Activated T-helper 1 cell treated with anti-CD3 and anti-CD28 coated beads, Interleukin-2, amount 50 U/mL, for 16 hours (primary cell): ENCODE results near the gene STK17B.

ENCODE experiments used
- DNase-seq, 2 donors: peaks; one replicate each; pipeline ENCODE4 v3.0.0-alpha.2; 2020; ENCODE audit warnings: low read depth in 1 of 2, low spot score in 1 of 2

Gene STK17B

GRCh38 chr2:196159221-196159892 is 12.0 kb downstream of the STK17B start:
- DNase-seq = no peak

DNA sequence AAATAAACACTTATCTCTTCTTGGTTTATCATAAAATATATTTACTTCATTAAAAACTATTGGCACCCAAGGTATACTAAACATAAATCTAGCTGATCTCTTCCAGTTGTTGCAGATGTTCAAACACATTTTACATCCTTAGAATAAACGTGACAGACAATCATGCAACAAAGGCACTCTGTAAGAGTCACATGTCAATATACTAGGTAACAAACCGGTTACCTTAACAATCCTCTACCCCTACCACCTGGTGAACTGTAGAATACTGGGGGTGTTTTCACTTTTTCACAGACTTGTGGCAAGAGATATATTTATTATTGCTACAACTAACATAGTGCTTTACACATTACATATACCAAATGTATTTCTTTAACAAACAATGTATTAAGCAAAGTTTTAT is 15.8 kb downstream of the STK17B start:
- no peak for DNase-seq

GRCh38 chr2:196153480-196153879 is 17.9 kb downstream of the STK17B start:
- DNase-seq = no peak

DNA sequence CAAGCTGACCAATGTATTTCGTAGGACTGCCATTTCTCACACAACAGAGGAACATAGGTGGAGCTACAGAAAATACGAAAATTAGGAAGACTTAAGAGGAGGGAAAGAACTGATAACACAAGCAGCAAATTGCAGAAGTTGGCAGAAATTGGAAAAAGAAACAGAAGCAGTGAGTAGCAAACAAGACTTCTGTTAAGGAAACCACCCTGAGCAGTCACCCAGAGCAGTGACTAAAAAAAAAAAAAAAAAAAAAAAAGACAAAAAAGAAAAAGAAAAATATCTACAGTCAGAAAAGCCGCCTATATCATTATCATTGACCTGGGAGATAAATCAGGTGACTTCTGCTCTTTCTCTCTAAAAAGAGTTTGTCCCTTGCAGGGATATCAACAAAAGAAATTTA is 21.4 kb downstream of the STK17B start:
- DNase-seq = no peak

DNA sequence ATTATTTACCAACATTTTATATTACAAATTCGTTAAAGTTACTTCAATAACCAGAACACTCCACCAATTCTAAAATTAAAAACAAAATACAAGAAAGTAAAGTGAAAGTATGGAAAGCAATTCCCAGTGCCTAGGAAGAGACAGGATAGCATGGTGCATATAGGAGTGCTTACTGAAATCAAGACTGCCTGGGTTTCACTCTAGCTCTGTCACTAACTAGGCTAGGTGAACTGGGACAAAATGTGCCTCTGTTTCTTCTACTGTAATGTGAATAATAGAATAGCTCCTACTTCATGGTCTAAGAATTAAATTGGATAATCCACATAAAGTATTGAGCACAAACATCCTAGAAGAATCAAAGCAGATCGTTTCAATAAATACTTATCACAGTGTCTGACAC is 22.6 kb downstream of the STK17B start:
- DNase-seq = no peak

GRCh38 chr2:196145256-196145655 is 26.1 kb downstream of the STK17B start:
- no peak for DNase-seq

DNA sequence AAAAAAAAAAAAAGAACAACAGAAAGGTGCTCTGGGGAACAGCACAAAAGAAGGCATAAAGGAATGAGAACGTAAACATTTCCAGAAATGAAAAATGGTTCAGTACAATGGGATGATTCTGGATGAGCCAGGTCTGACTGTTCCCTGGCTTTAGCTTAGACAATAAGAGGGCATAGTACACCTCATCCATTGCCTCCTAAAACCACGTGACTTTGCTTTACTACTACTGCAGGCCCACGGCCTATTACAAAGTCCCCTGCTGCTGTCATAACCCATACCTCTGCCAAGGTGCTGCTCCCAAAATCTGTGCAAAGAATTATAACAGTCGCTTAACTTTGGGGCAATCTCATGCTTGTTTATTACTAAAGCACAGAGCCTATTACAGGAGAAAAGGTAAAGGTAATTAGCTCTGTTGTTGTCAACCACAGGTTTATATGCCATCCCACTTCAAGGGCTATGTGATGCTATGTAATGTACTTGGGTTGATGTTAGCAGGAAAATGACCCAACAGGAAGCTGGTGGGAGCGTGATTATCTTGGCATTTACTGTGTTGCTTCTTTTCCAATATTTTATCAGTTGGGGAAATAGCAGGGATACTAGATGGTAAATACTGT is 26.8 kb downstream of the STK17B start:
- no peak for DNase-seq

- no peak for DNase-seq
Measured at GRCh38 chr2:196143730-196144131, 27.6 kb downstream of the STK17B start.

GRCh38 chr2:196142825-196143224 is 28.6 kb downstream of the STK17B start:
- no peak for DNase-seq

GRCh38 chr2:196140213-196140612 is 31.2 kb downstream of the STK17B start:
- DNase-seq = no peak

DNA sequence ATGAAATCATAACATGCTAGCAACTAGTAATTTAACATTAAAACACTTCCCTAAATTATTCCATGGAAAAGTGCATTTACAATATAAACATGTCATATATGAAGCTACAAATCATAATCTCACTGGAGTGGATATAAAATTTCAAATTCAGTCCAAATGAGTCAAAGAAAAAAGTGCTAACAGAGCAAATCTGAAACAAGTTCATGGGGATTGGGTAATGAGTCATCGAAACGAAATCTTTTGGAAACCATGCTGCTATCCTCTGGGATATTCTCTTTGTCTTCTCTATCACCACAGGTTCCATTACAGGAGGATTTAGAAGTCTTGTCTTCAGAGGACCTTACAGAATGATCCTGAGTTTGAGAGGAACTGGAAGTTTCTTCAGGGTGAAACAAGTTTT is 34.1 kb downstream of the STK17B start:
- DNase-seq = no peak

DNA sequence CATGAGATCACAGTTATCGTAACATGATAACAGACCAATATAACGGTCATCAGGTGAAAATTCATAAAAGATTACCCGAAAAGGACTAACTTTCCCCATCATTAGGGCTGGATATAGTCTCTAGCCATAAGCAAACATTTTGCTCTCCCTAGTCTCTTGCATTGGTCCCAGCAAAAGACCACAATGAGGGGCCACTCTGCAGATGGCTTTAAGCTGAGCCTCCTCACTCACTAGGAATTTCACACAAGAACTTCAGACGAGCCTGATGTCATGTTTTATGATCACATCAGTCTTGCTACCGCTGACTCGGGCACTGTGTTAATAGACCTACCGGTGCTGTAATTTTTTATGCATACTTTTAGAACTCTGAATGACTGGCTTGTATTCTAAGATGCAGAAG is 35.2 kb downstream of the STK17B start:
- DNase-seq = no peak

DNA sequence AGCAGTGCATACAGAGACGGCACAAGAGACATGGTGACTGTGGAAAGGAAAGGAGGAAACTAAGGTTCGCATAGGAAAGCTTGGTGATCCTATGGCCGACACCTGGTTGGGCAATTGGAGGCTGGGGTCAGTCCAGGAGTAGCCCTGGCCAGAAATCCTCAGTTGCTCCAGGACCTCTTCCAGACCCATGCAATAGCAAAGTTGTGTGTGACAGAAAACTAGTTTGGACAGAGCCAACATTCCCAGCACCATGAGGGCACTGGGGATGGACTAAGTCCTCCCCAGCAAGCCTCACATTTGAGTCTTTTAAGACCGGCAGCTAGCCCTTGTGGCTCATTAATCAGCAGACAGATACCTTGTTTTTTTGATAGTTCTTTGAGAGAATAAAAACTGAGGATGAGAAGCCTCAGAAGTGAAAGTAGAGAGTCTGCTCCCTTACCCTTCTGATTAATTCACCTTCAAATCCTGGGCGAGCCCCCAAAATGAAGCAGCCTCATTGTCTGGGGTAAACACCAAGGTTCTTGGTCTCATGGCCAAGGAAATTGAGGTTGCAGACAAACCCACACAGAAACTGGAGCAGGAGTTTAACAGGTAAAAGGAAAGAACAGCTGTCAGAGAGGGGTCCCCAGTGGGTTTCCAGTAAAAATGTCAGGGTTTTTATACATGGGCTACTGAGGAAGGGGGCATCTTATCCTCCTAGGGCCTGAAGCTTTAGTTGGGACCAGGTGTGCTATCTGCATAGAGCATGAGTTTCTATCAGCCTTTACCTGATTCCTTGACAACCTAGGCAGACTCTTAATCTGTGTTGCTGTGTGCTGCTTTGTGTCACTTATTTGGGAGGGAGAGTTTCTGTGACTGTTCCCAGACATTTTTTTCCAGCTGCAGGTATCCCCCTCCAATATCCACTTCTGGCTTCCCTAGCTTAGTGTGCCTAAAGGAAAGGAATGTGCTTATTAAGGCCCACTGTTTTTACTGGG is 39.1 kb downstream of the STK17B start:
- peak in 1 of 2 donors; percentile 9 for DNase-seq

DNA sequence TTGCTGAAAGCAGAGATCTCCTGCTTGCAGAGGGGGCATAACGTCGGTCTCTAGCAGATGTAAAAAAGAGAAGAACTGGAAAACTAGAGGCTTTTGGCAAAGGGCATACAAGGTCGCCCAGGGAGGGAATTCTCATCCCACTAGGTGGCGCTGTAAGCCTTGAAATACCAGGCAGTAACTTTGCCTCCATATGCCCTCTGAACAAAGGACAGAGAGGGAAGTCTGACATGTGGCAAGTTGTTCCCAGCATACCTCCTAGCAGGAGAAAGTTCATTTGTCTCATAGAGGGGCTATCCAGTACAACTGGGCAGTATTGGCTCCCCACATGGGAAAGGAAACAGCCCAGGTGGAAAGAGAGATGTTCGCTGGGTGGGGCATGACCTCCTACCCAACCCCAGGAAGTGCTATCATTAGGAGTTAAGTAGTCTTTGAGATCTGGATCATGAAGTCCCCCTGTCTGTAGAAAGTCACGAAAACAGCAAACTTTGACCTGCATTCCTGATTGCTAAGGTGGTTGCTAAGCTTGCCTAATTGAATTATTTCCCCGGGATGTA is 39.9 kb downstream of the STK17B start:
- DNase-seq = peak; percentile 20 to 33

DNA sequence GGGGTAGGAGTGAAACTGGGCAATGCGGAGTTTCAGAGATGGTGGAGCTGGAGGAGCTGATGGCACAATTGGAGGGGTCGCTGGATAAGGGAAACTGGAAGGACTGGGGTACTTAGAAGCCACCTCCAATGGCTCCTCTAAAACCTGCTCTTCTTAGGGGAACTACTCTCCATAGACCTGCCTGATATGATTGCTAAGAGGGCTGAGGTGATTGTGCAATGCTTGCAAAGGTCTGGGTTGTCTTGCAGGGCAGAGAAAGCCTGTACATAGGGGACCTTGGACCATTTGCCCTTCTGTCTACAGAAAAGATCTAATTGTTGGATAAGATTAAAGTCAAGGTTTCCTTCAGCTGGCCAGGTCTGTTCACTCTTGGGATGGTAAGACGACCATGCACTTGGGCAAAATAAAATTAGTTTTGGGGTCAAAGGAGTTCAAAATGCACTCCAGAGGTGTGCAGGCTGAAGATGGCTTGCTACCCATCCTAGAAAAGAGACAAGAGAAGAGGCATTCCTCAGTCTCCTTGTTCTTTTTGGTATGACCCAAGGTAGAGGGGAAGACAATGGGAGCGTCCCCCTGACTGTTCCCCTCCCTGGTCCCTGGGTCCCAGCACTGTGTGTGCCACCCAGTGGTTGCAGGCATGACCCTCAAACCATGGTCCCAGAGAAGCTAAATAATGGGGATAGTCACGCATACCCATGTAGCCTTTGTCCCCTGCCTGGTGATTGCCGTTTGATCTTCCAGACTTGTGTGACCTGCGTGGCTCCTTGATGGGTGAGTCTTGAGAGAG is 41.1 kb downstream of the STK17B start:
- DNase-seq = no peak

GRCh38 chr2:196128749-196129148 is 42.6 kb downstream of the STK17B start:
- no peak for DNase-seq

DNA sequence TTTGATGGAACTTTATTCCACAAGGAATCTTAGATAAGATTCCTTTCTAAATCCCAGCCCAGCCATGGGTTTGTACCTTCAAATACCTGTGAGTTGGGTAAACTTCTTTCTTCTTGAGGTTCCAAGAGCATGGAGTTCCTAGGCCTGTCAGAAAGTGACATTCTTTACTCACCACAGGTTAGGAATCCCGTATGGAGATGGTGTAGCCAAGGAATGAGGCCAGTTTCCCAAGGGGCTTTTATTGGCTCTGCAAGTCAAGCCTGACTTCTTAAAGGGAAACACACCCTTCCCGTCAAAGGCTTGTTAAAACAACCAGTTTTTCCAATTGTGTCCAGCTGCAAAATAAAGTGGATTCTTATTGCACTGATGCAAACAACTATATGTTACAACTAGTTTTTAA is 45.8 kb downstream of the STK17B start:
- no peak for DNase-seq

GRCh38 chr2:196123679-196124373 is 47.6 kb downstream of the STK17B start:
- no peak for DNase-seq

- no peak for DNase-seq
Measured at GRCh38 chr2:196119926-196120325, 51.5 kb downstream of the STK17B start.

GRCh38 chr2:196117214-196117705 is 54.1 kb downstream of the STK17B start:
- DNase-seq = no peak
